CD14-positive monocyte (primary cell): Measurements from ENCODE around the gene MXRA7. TPM values are rescaled to one million over a fixed set of nuclear protein-coding genes. Genes with fewer than 3 reads are reported as not detected.

ENCODE experiments used
- DNase-seq, 3 donors: peaks; one replicate each; pipeline ENCODE4 v3.0.0-alpha.2; 2011 to 2022
- H2AFZ ChIP-seq: 2 replicates; pipeline ENCODE4 v1.6.0; 2012; ENCODE audit warnings: mild to moderate bottlenecking, low read depth, low read length, inconsistent platforms; ENCODE audit not compliant: insufficient read depth, poor library complexity, severe bottlenecking
- H3K27ac ChIP-seq, 2 donors: 1 replicate in 1 of 2; 2 replicates in 1 of 2; pipeline ENCODE4 v1.5.1; 2012 to 2013; ENCODE audit warnings: low read length in 2 of 2, control low read depth in 1 of 2, inconsistent platforms in 1 of 2, low read depth in 1 of 2, mild to moderate bottlenecking in 1 of 2
- H3K27me3 ChIP-seq, 2 donors: one replicate each; pipeline versions ENCODE4 v1.6.0 to v1.6.1; 2011 to 2013; ENCODE audit warnings: low read length in 2 of 2; ENCODE audit not compliant: control insufficient read depth in 2 of 2, insufficient read depth in 2 of 2
- H3K36me3 ChIP-seq, 2 donors: replicated peaks in 1 of 2; 1 replicate in 1 of 2; 2 replicates in 1 of 2; pipeline versions ENCODE4 v1.5.1 to v1.6.1; 2012 to 2013; ENCODE audit warnings: low read length in 2 of 2, control low read depth in 1 of 2, inconsistent platforms in 1 of 2, mild to moderate bottlenecking in 1 of 2; ENCODE audit not compliant: insufficient read depth in 2 of 2, control insufficient read depth in 1 of 2
- H3K4me1 ChIP-seq, 2 donors: 1 replicate in 1 of 2; 2 replicates in 1 of 2; pipeline versions ENCODE4 v1.5.1 to v1.6.1; 2012 to 2013; ENCODE audit warnings: low read length in 2 of 2, control low read depth in 1 of 2, inconsistent platforms in 1 of 2, mild to moderate bottlenecking in 1 of 2, moderate library complexity in 1 of 2; ENCODE audit not compliant: insufficient read depth in 2 of 2, control insufficient read depth in 1 of 2
- H3K4me2 ChIP-seq: replicated peaks from 2 replicates; pipeline ENCODE3; 2012; ENCODE audit warnings: low read length, moderate library complexity, mild to moderate bottlenecking; ENCODE audit not compliant: poor library complexity, severe bottlenecking; ENCODE audit errors: extremely low read depth
- H3K4me3 ChIP-seq, 3 experiments: fragments of 200-600 bp in 1 of 3; sonication (generic) in 1 of 3; replicated peaks in 1 of 3; 1 replicate in 2 of 3; 2 replicates in 1 of 3; pipeline ENCODE4 v1.5.1; 2011 to 2013; ENCODE audit warnings: low read length in 3 of 3, mild to moderate bottlenecking in 3 of 3, control low read depth in 2 of 3, low read depth in 2 of 3, inconsistent platforms in 1 of 3, moderate library complexity in 1 of 3
- H3K79me2 ChIP-seq: 2 replicates; pipeline ENCODE4 v1.6.0; 2012; ENCODE audit warnings: mild to moderate bottlenecking, control low read depth, inconsistent platforms, low read length, moderate library complexity; ENCODE audit not compliant: insufficient read depth
- H3K9ac ChIP-seq: 2 replicates; pipeline ENCODE4 v1.6.0; 2017; ENCODE audit warnings: low read length, mild to moderate bottlenecking; ENCODE audit not compliant: insufficient read depth, poor library complexity, severe bottlenecking
- H3K9me3 ChIP-seq, 2 donors: replicated peaks in 1 of 2; 1 replicate in 1 of 2; 2 replicates in 1 of 2; pipeline versions ENCODE4 v1.5.1 to v1.6.1; 2012 to 2013; ENCODE audit warnings: low read length in 2 of 2, control low read depth in 1 of 2; ENCODE audit not compliant: control insufficient read depth in 1 of 2, insufficient read depth in 1 of 2
- H4K20me1 ChIP-seq: 2 replicates; pipeline ENCODE4 v1.6.0; 2012; ENCODE audit warnings: mild to moderate bottlenecking, low read length, control low read depth, moderate library complexity; ENCODE audit not compliant: insufficient read depth
- H3K27ac Mint-ChIP-seq, 7 donors: one replicate each; pipeline ENCODE4 v1.8.0; 2020; ENCODE audit warnings: mild to moderate bottlenecking in 7 of 7, mixed read lengths in 7 of 7, moderate library complexity in 6 of 7, inconsistent platforms in 2 of 7
- H3K27me3 Mint-ChIP-seq, 3 donors: one replicate each; pipeline ENCODE4 v1.8.0; 2021 to 2022; ENCODE audit warnings: low read depth in 3 of 3, mild to moderate bottlenecking in 3 of 3, mixed read lengths in 3 of 3, moderate library complexity in 3 of 3, inconsistent platforms in 1 of 3
- H3K36me3 Mint-ChIP-seq, 2 donors: one replicate each; pipeline ENCODE4 v1.8.0; 2020; ENCODE audit warnings: mixed read lengths in 2 of 2, inconsistent platforms in 1 of 2, mild to moderate bottlenecking in 1 of 2
- H3K4me1 Mint-ChIP-seq: one replicate; pipeline ENCODE4 v1.8.0; 2020; ENCODE audit warnings: mild to moderate bottlenecking, mixed read lengths
- H3K4me3 Mint-ChIP-seq, 2 donors: one replicate each; pipeline ENCODE4 v1.8.0; 2020; ENCODE audit warnings: mild to moderate bottlenecking in 2 of 2, mixed read lengths in 2 of 2, moderate library complexity in 1 of 2
- H3K9me3 Mint-ChIP-seq, 7 donors: one replicate each; pipeline ENCODE4 v1.8.0; 2020 to 2022; ENCODE audit warnings: mixed read lengths in 7 of 7, mild to moderate bottlenecking in 6 of 7, moderate library complexity in 6 of 7, inconsistent platforms in 2 of 7
- WGBS: methylation state at CpG from one replicate; pipeline ENCODE4 v1.1.5; 2013; ENCODE audit warnings: missing lambda C conversion rate; ENCODE audit not compliant: insufficient coverage; 5-methylcytosine and 5-hydroxymethylcytosine counted together
- intact Hi-C, 2 donors: fragments of 100-400 bp; cut with micrococcal nuclease; formaldehyde crosslinking; loops; one replicate each; pipeline versions ENCODE4 v1.15.0 to v1.15.1; 2023
- polyA plus RNA-seq, 3 donors: library from polyadenylated mRNA; depleted of rRNA in 1 of 3; unstranded in 2 of 3; stranded (reverse) in 1 of 3; fragments of 300-500 nt in 2 of 3; fragments of >200 nt in 1 of 3; fragmentation: Illumina TruSeq in 2 of 3; gene quantifications; 1 replicate in 2 of 3; 2 replicates in 1 of 3; pipeline ENCODE4 v1.2.3, GENCODE V29; 2012 to 2021
- TF ChIP-seq, protein P1 (sequence below): fragments of 200-600 bp; IDR thresholded peaks from one replicate; pipeline ENCODE4 v1.8.0; 2022; ENCODE audit warnings: antibody characterized with exemption, mild to moderate bottlenecking

Gene MXRA7
- polyA plus RNA-seq, 3 donors, result 0.13 to 0.81 (median 0.30) TPM

DNA sequence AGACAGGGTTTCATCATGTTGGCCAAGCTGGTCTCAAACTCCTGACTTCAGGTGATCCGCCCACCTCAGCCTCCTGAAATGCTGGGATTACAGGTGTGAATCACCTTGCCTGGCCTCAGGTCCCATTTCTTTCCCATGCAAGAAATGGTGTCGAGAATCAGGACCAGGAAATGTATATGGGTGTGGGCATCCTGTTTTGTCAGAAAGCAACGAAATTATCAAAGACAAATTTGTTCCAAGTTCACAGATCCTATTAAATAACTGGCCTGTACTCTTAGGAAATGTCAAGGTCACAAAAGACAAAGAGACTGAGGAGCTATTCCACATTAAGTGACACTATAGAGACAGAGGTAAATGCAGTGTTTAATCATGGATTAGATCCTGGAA, 50.1 kb downstream of the MXRA7 start:
- no peaks in the 10 kb centered on the region for H3K79me2 ChIP-seq
- DNase-seq, result no peak
- peaks cover 25% of the 10 kb centered on the region for H3K4me1 Mint-ChIP-seq
- intact Hi-C loops, result no loop called here
- no peaks in the 10 kb centered on the region for H4K20me1 ChIP-seq
- H3K36me3 Mint-ChIP-seq, result peaks cover 3 to 4% of the 10 kb centered on the region in 2 donors
- H3K9ac ChIP-seq, result no peak overlapping the region
- no peak overlapping the region for H2AFZ ChIP-seq
- H3K27me3 Mint-ChIP-seq, result peaks cover 0 to 3% (median 3%) of the 10 kb centered on the region in 3 donors
- no peak overlapping the region for H3K4me3 Mint-ChIP-seq
- no peak overlapping the region for H3K27ac Mint-ChIP-seq
- no peak overlapping the region for H3K27ac ChIP-seq
- no peaks in the 10 kb centered on the region for H3K27me3 ChIP-seq
- peaks cover 10 to 13% of the 10 kb centered on the region in 2 donors for H3K4me1 ChIP-seq
- TF ChIP-seq, protein P1, sequence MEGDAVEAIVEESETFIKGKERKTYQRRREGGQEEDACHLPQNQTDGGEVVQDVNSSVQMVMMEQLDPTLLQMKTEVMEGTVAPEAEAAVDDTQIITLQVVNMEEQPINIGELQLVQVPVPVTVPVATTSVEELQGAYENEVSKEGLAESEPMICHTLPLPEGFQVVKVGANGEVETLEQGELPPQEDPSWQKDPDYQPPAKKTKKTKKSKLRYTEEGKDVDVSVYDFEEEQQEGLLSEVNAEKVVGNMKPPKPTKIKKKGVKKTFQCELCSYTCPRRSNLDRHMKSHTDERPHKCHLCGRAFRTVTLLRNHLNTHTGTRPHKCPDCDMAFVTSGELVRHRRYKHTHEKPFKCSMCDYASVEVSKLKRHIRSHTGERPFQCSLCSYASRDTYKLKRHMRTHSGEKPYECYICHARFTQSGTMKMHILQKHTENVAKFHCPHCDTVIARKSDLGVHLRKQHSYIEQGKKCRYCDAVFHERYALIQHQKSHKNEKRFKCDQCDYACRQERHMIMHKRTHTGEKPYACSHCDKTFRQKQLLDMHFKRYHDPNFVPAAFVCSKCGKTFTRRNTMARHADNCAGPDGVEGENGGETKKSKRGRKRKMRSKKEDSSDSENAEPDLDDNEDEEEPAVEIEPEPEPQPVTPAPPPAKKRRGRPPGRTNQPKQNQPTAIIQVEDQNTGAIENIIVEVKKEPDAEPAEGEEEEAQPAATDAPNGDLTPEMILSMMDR, result no peak
- H3K9me3 Mint-ChIP-seq, result peaks cover 0 to 4% (median 0%) of the 10 kb centered on the region in 7 donors
- WGBS, result no CpG with 5 or more reads among the region's 3 CpGs
- no peaks in the 10 kb centered on the region for H3K36me3 ChIP-seq
- H3K9me3 ChIP-seq, result no peaks in the 10 kb centered on the region
- no peak overlapping the region for H3K4me3 ChIP-seq
- no peak overlapping the region for H3K4me2 ChIP-seq

DNA sequence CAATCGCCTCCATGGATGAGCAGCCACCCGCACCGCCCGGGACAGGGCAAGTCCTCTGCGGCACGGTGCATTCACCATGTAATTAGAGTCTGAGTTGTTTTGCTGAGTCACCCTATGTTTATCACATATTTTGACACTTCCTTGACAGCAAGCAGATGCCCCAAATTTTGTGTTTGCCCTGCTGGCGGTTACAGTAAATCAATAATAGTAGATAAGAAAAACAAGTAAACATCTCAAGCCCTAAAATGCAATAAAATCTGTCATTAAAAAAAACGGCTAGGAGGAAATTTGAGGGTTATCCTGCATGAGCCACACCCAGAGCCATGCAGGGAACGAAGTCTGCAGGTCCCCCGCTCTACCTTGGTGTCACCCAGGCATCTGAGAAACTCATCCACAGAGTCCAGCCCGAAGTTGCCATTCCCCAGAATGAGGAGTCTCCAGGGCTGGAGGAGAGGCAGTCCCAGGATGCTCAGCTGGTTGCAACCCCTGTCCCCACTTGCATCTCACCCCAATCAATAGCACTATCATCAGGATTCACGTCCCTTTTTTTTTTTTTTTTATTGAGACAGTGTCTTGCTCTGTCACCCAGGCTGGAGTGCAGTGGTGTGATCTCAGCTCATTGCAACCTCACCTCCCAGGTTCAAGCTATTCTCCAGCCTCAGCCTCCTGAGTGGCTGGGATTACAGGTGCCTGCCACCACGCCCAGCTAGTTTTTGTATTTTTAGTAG, 50.7 kb downstream of the MXRA7 start:
- H3K36me3 ChIP-seq, result no peaks in the 10 kb centered on the region
- Mint-ChIP-seq H3K4me3 (peak overlapping the region; percentile 28 to 84), H3K9me3 (peaks cover 0 to 4% (median 0%) of the 10 kb centered on the region in 7 donors), H3K4me1 (peaks cover 25% of the 10 kb centered on the region), H3K36me3 (peaks cover 3 to 4% of the 10 kb centered on the region in 2 donors), H3K27ac (peak overlapping the region in 2 of 7 donors; percentile 67 to 68), H3K27me3 (peaks cover 0 to 3% (median 2%) of the 10 kb centered on the region in 3 donors)
- peak overlapping the region; percentile 71 for H2AFZ ChIP-seq
- 40% methylated on average over 2 of the region's 13 CpGs for WGBS
- TF ChIP-seq, protein P1, result no peak
- no peaks in the 10 kb centered on the region for H3K79me2 ChIP-seq
- H3K4me2 ChIP-seq, result peak overlapping the region; percentile 28
- H4K20me1 ChIP-seq, result no peaks in the 10 kb centered on the region
- no peaks in the 10 kb centered on the region for H3K9me3 ChIP-seq
- intact Hi-C loops, result no loop called here
- H3K4me1 ChIP-seq, result peaks cover 10 to 13% of the 10 kb centered on the region in 2 donors
- no peak overlapping the region for H3K9ac ChIP-seq
- peak; percentile 27 to 55 (median 55) for DNase-seq
- H3K4me3 ChIP-seq, result peak overlapping the region in 1 of 3 experiments; percentile 10
- H3K27me3 ChIP-seq, result no peaks in the 10 kb centered on the region
- no peak overlapping the region for H3K27ac ChIP-seq
